K562 (cell line): ENCODE results near the gene ARHGEF6. TPM values are rescaled to one million over a fixed set of nuclear protein-coding genes. Genes with fewer than 3 reads are reported as not detected.

Experiments used
- ARID1B ChIP-seq: fragments of 450-650 bp; IDR thresholded peaks from 2 replicates; pipeline ENCODE4 v1.6.1; 2016; ENCODE audit warnings: antibody characterized with exemption, mild to moderate bottlenecking, inconsistent platforms
- CHD1 ChIP-seq: fragments of 200-600 bp; sonication (generic); IDR thresholded peaks from one replicate; pipeline ENCODE4 v1.6.1; 2012; ENCODE audit warnings: mild to moderate bottlenecking, moderate library complexity, low read length, inconsistent platforms
- MTA2 ChIP-seq: fragments of 450-650 bp; IDR thresholded peaks from 2 replicates; pipeline ENCODE4 v1.6.1; 2016; ENCODE audit warnings: low read depth
- NFYB ChIP-seq: IDR thresholded peaks from 2 replicates; pipeline ENCODE4 v1.6.1; 2011; ENCODE audit warnings: mild to moderate bottlenecking, moderate library complexity; ENCODE audit not compliant: insufficient read length; ENCODE audit errors: extremely low read depth
- NRF1 ChIP-seq, 2 experiments: fragments of 450-650 bp; IDR thresholded peaks in 1 of 2; conservative IDR thresholded peaks in 1 of 2; 2 replicates each; pipeline ENCODE4 v1.6.1; 2014; ENCODE audit warnings: mild to moderate bottlenecking in 2 of 2
- PHF8 ChIP-seq: fragments of 200-600 bp; sonication (generic); IDR thresholded peaks from 2 replicates; pipeline ENCODE4 v1.6.1; 2012; ENCODE audit warnings: mixed run types, mild to moderate bottlenecking, inconsistent platforms, low read length, moderate library complexity, borderline replicate concordance
- RBM17 ChIP-seq: fragments of 200-400 bp; formaldehyde crosslinking; IDR thresholded peaks from 2 replicates; pipeline ENCODE4 v1.6.1; 2017; ENCODE audit warnings: low read depth, mild to moderate bottlenecking, low read length, borderline replicate concordance
- RBM25 ChIP-seq: fragments of 200-400 bp; formaldehyde crosslinking; IDR thresholded peaks from 2 replicates; pipeline ENCODE4 v1.6.1; 2018; ENCODE audit warnings: low read length, low read depth, moderate library complexity; ENCODE audit not compliant: severe bottlenecking
- RFX5 ChIP-seq: IDR thresholded peaks from 2 replicates; pipeline ENCODE4 v1.6.1; 2011; ENCODE audit warnings: low read depth, mild to moderate bottlenecking, improper control_type of control experiment, low read length
- YY1 ChIP-seq, 3 experiments: IDR thresholded peaks; 2 replicates each; pipeline ENCODE4 v1.6.1; 2011; ENCODE audit warnings: low read length in 2 of 3, mild to moderate bottlenecking in 2 of 3, moderate library complexity in 2 of 3, borderline replicate concordance in 1 of 3, control low read depth in 1 of 3, low read depth in 1 of 3; ENCODE audit not compliant: insufficient read depth in 3 of 3, insufficient replicate concordance in 2 of 3, control insufficient read depth in 1 of 3, insufficient read length in 1 of 3; ENCODE audit errors: extremely low read depth in 1 of 3
- ZBED1 ChIP-seq: IDR thresholded peaks from 2 replicates; pipeline ENCODE4 v1.6.1; 2014
- ZFPM2 ChIP-seq: fragments of 250-450 bp; sonication (Bioruptor Pico); IDR thresholded peaks from 2 replicates; pipeline ENCODE4 v1.5.1; 2022; ENCODE audit warnings: mild to moderate bottlenecking
- ZNF41 ChIP-seq: fragments of 250-450 bp; sonication (Bioruptor Pico); conservative IDR thresholded peaks from 2 replicates; pipeline ENCODE4 v1.4.0; 2020; ENCODE audit warnings: mild to moderate bottlenecking
- ZNF77 ChIP-seq: fragments of 250-450 bp; sonication (Bioruptor Pico); IDR thresholded peaks from 2 replicates; pipeline ENCODE4 v1.5.0; 2020
- polyA plus RNA-seq, 8 experiments: library from polyadenylated mRNA; depleted of rRNA in 4 of 8; stranded (reverse) in 5 of 8; unstranded in 3 of 8; fragments of >200 nt; fragmentation: Nextera tagmentation in 2 of 8; fragmentation: Illumina TruSeq in 1 of 8; extraction: Ambion mirVana in 2 of 8; extraction: Trizol in 1 of 8; gene quantifications; 2 replicates each; pipeline versions ENCODE4 v1.2.1 to v1.2.3, GENCODE V29; 2011 to 2014; ENCODE audit warnings: inconsistent platforms in 1 of 8, missing spikeins in 1 of 8
- total RNA-seq, 7 experiments: library from RNA; depleted of rRNA in 6 of 7; stranded (reverse); fragments of >200 nt in 6 of 7; fragmentation: Illumina TruSeq in 2 of 7; extraction: Trizol in 2 of 7; gene quantifications; 2 replicates each; pipeline versions ENCODE4 v1.2.1 to v1.2.3, GENCODE V29; 2011 to 2021; ENCODE audit warnings: low replicate concordance in 1 of 7
- TF ChIP-seq, protein P1 (sequence below), 2 experiments: fragments of 200-800 bp in 1 of 2; sonication (Bioruptor generic) in 1 of 2; sonication (generic) in 1 of 2; formaldehyde crosslinking in 1 of 2; IDR thresholded peaks in 1 of 2; conservative IDR thresholded peaks in 1 of 2; 2 replicates each; pipeline versions ENCODE4 v1.5.0 to v1.6.1; 2016 to 2020; ENCODE audit warnings: missing compliant biosample characterization in 1 of 2, missing genetic modification characterization in 1 of 2, missing genetic modification reagents in 1 of 2
- TF ChIP-seq, protein P2 (sequence below): sonication (generic); formaldehyde crosslinking; IDR thresholded peaks from 2 replicates; pipeline ENCODE4 v1.8.0; 2023; ENCODE audit warnings: mild to moderate bottlenecking, missing genetic modification reagents
- TF ChIP-seq, protein P3 (sequence below), 2 experiments: fragments of 450-650 bp in 1 of 2; sonication (generic) in 1 of 2; formaldehyde crosslinking in 1 of 2; IDR thresholded peaks in 1 of 2; conservative IDR thresholded peaks in 1 of 2; 2 replicates each; pipeline versions ENCODE4 v1.6.1 to v1.8.1; 2016 to 2023; ENCODE audit warnings: mild to moderate bottlenecking in 2 of 2, moderate library complexity in 2 of 2, inconsistent platforms in 1 of 2, missing genetic modification reagents in 1 of 2

ARHGEF6 gene
- total and polyA plus RNA-seq, 9 of the 15 experiments (the other 6 are each of a cell fraction or from before 2014, with no cell fraction given), result 2.9 to 22.1 (median 13.3) TPM

DNA sequence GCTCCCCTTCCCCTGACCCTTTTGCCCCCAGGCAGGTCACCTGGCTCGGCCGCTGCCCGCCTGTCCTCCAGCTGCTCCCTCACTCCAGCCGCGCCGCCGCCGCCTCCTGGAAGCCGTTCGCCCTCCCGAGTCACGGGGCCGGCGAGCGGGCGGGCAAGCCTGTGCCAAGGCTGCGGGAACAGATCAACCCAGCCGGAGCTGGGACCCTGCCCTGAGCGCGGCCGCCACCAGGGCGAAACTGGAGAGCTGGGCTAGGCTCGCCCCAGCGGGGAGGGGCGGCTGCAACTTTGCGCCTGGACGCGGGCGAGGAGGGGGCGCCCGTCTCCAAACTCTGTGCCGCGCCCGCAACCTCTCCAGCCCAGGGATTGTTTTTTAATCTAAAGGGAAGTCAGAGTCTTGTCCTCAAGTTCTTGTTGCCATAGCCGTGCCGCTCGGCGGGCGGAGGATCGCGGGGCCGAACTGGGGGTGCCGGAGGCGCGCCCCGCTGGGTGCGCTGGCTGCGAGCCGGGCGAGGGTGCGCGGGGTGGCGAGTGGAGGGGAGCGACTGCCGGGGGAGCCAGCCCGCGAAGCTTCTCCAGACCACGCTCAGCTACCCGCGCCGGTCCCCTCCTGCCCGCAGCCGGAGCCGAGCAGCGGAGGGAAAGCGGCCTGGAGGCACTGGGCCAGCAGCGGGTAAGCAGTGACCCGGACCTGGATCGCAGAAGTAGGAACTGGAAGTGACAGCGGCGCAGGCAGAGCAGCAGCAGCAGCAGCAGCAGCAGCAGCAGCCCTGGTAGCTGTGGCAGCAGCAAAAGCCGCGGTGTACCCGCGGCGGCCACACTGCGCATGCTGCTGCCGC is 13.4 kb downstream of the ARHGEF6 start (continued):
- TF ChIP-seq YY1 (IDR thresholded peaks at IDR 0.05; ENCODE audit: borderline replicate concordance in 1 of 3, control insufficient read depth in 1 of 3, extremely low read depth in 1 of 3, insufficient read depth in 3 of 3, insufficient read length in 1 of 3, insufficient replicate concordance in 2 of 3, low read depth in 1 of 3, low read length in 2 of 3) (no peak), ZNF41 (no peak), RFX5 (no peak), ZNF77 (CRISPR knock-in tag) (no peak), PHF8 (peak; percentile 52; the same call in 1 of the 2 replicates), RBM17 (no peak), ZFPM2 (CRISPR knock-in tag) (no peak), CHD1 (no peak), NFYB (no peak), ARID1B (no peak), RBM25 (no peak), ZBED1 (0 out of 2 replicates have a peak, but pooled peaks have one; percentile 42), NRF1 (conservative IDR thresholded peaks at IDR 0.05 in 1 of 2, IDR thresholded peaks at IDR 0.05 in 1 of 2) (peak; percentile 46 to 60; a peak in 2 of 4 replicates), MTA2 (no peak)
- TF ChIP-seq, protein P1, sequence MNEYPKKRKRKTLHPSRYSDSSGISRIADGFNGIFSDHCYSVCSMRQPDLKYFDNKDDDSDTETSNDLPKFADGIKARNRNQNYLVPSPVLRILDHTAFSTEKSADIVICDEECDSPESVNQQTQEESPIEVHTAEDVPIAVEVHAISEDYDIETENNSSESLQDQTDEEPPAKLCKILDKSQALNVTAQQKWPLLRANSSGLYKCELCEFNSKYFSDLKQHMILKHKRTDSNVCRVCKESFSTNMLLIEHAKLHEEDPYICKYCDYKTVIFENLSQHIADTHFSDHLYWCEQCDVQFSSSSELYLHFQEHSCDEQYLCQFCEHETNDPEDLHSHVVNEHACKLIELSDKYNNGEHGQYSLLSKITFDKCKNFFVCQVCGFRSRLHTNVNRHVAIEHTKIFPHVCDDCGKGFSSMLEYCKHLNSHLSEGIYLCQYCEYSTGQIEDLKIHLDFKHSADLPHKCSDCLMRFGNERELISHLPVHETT (CRISPR knock-in tag; conservative IDR thresholded peaks at IDR 0.05 in 1 of 2, IDR thresholded peaks at IDR 0.05 in 1 of 2), result no peak
- TF ChIP-seq, protein P2, sequence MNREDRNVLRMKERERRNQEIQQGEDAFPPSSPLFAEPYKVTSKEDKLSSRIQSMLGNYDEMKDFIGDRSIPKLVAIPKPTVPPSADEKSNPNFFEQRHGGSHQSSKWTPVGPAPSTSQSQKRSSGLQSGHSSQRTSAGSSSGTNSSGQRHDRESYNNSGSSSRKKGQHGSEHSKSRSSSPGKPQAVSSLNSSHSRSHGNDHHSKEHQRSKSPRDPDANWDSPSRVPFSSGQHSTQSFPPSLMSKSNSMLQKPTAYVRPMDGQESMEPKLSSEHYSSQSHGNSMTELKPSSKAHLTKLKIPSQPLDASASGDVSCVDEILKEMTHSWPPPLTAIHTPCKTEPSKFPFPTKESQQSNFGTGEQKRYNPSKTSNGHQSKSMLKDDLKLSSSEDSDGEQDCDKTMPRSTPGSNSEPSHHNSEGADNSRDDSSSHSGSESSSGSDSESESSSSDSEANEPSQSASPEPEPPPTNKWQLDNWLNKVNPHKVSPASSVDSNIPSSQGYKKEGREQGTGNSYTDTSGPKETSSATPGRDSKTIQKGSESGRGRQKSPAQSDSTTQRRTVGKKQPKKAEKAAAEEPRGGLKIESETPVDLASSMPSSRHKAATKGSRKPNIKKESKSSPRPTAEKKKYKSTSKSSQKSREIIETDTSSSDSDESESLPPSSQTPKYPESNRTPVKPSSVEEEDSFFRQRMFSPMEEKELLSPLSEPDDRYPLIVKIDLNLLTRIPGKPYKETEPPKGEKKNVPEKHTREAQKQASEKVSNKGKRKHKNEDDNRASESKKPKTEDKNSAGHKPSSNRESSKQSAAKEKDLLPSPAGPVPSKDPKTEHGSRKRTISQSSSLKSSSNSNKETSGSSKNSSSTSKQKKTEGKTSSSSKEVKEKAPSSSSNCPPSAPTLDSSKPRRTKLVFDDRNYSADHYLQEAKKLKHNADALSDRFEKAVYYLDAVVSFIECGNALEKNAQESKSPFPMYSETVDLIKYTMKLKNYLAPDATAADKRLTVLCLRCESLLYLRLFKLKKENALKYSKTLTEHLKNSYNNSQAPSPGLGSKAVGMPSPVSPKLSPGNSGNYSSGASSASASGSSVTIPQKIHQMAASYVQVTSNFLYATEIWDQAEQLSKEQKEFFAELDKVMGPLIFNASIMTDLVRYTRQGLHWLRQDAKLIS (CRISPR knock-in tag), result no peak
- TF ChIP-seq, protein P3, sequence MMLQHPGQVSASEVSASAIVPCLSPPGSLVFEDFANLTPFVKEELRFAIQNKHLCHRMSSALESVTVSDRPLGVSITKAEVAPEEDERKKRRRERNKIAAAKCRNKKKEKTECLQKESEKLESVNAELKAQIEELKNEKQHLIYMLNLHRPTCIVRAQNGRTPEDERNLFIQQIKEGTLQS (IDR thresholded peaks at IDR 0.05), result no peak
- TF ChIP-seq, protein P3 (CRISPR knock-in tag; conservative IDR thresholded peaks at IDR 0.05), result no peak
